NB4 (cell line): ENCODE measurements around the gene SLC22A2.

Source experiments
- CTCF ChIP-seq: IDR thresholded peaks from one replicate; pipeline ENCODE4 v1.5.1; 2012; ENCODE audit warnings: low read depth, low read length
- MAX ChIP-seq: IDR thresholded peaks from 2 replicates; pipeline ENCODE4 v1.6.1; 2011; ENCODE audit warnings: low read depth, low read length
- MYC ChIP-seq: IDR thresholded peaks from 2 replicates; pipeline ENCODE4 v1.6.1; 2011; ENCODE audit warnings: low read depth, low read length
- POLR2A ChIP-seq: IDR thresholded peaks from 2 replicates; pipeline ENCODE4 v1.6.1; 2011; ENCODE audit warnings: mild to moderate bottlenecking; ENCODE audit not compliant: insufficient read length; ENCODE audit errors: extremely low read depth

GRCh38 chr6:160300076-160300695 is 41.6 kb upstream of the SLC22A2 start:
- TF ChIP-seq POLR2A (no peak), CTCF (no peak), MAX (no peak), MYC (no peak)
